GM21360 (cell line): ENCODE data around the gene RALGPS2.

Source experiments
- ATAC-seq: cut with Tn5 transposase; IDR thresholded peaks from one replicate; pipeline ENCODE4 v1.9.1; 2021; ENCODE audit warnings: mild to moderate bottlenecking, moderate library complexity; ENCODE audit not compliant: unreplicated experiment

RALGPS2 gene

DNA sequence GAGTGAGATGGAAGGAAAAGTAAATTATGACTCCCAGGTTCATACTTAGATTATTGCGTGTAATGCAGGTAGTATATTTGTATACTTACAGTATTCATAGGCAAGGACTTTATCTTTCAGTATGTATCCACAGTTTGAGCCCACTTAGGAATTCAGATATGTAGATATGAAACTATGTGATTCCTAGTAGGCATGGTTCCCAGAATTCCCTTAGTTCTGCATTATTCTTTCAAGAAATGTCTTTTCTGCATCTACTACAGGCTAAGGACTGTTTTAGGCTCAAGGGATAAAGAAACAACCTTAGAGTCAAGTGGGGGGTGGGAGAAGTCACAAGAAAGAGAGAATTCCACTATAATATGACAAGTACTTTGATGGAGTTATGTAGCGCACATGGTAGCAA, 132.1 kb downstream of the RALGPS2 start:
- ATAC-seq: no peak

DNA sequence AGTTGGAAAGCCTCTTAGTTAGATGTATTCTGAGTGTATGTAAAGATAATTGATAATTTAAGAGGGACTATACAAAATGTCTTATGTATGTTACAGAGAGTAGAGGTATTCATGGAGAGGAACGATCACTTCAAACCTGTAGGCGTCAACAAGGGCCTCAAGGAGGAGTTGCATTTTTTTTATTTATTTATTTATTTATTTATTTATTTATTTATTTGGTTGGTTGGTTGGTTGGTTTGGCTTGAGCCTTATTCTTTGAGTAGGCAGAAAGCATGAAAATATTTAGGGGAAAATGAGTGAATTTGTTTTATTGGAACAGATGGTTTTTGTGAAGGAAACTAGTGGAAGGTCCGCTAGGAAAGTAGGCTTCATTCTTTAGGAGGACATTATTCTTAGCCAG, 137.4 kb downstream of the RALGPS2 start:
- no peak for ATAC-seq

DNA sequence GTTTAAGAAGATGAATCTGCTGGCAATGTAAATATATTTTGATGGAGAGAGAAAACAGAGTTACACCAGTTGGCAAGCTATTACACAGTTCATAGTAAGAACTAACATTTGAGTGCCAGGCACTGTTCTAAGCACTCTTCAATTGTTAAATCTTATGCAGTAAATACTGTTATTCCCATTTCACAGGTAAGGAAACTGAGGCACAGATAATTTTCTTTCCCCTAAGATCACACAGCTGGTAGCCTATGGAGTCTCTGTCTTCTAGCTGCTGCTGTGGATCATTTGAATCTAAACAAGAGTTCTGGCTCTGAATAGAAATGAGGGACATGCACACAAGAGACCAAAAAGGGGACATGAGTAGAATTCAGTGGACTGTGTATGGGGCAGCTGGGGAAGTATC, 137.8 kb downstream of the RALGPS2 start:
- no peak for ATAC-seq

DNA sequence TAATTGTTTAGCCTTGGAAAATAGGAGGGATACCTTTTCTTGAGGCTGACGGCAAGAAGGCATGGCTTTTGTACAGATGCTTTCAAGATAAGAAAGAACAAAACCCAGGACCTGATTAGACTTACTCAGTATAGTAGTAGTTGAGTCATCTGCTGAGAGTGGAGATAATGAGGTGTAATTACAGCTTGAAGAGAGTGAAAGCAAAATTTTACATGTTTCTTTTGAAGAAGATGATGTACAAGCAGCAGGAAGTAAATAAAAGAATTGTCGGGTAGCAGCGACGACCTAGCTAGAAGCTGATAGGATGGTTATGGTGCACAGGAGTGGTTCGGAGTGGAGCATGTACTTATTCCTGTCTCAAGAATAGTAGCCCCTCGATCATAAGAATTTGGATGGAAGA, 139.3 kb downstream of the RALGPS2 start:
- no peak for ATAC-seq

- no peak for ATAC-seq
Observed at GRCh38 chr1:178867670-178868069, 142.6 kb downstream of the RALGPS2 start.

- no peak for ATAC-seq
Observed at GRCh38 chr1:178868706-178869105, 143.7 kb downstream of the RALGPS2 start.

DNA sequence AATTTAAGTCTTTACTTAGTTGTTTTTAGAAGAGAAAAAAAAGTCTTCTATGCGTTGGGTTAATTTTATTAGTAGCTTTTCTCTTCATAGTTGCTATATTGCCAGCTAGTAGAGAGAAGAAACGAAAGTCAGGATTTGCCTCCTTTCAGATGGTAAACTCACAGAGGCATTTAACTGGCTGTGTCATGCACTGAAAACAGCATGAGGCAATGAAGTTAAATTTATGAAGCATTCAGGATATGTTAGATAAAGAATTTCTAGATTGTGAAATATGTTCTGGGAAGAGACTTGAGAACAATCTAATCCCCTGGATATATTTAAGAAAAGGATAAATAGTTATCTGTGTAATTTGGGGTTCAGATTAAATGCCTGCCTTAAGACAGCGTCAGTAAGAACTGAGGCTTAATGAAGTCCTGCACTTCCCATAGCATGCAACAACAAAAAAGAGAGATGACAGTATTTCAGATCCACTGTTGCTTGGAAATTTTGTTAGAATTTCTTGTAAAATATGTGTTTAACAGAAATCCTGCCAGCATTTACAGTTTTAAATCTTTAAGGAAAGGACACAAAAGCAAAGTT, 144.2 kb downstream of the RALGPS2 start:
- ATAC-seq: no peak

DNA sequence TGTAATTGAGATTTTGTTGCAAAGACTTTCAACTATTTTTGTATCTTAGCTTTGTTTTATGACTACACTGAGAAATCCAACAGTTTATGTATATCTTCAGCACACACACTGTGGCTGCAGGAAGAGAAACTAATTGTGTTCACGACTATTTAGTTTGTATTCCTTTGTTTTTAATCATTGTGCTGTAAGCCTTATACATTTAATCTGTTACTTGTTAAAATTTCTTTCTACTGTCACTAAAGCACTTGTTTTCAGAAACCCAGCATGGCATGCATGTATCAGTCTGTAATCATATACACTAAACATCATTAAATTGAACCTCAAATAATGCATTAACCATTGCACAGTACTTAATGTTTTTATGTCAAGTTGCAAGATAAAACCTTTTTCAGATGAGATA, 145.2 kb downstream of the RALGPS2 start:
- ATAC-seq: no peak

DNA sequence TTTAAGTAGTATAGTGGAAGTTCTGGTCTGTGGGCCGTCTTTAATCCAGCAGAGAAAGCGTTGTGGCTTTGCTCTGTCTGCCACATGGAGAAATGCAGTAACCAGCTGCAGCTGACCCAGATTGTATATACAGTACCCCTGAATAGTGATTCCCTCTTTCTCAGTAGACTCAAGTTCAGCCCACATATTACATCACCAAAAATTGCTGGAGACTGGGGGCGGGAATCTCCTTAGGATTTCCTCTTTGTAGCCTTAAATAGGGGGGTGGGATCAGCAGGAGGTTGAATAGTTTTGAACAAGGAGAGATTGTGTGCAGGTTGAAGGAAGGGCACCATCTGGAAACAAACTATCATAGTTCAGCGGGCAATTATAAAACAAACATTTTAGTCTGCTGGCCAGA, 145.9 kb downstream of the RALGPS2 start, which contains the start of gene ANGPTL1:
TSS of gene ANGPTL1 (minus strand) at position 134 of the 400 bp plus-strand sequence. CDS start 5,301 bp downstream, outside the sequence.
- no peak for ATAC-seq

- no peak for ATAC-seq
Observed at GRCh38 chr1:178871551-178872320, 146.7 kb downstream of the RALGPS2 start.

DNA sequence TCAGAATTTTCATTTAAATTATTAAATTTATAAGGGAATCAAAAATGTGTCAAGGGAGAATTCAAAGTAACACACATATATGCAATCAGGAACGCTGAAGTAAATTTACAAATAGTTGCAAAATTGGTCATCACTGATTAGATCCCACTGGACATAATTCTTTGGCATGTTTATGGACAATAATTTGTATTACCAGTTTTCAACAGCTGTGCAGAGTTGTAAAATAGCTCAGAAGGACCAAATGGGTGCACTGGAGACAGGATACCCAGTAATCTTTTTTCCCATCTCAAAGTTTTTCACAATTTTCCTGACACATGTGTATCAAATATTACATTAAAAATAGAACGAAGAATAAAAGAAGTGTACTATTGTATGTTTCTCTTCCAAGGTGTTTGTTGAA, 149.9 kb downstream of the RALGPS2 start:
- no peak for ATAC-seq

DNA sequence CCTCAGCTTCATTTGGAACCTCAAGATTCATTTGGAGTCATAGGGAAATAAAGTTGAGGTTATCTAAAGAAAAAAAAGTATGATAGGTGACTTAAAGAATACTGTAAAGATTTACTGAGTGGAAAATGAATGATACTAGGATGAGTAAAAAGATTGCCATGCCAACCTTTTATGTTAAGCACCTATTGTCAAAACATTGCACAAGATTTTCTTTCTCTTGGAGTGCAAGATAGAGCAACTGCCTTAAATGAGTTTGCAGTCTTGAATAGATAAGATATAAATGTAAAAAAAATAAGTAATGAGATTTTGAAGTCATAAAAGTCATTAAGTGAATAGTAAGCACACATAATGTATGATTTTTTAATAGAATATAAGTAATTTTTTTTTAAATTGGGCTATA, 150.9 kb downstream of the RALGPS2 start:
- no peak for ATAC-seq

GRCh38 chr1:178877896-178878295, 152.9 kb downstream of the RALGPS2 start:
- no peak for ATAC-seq

- ATAC-seq: no peak
Observed at GRCh38 chr1:178881950-178882349, 156.9 kb downstream of the RALGPS2 start.

DNA sequence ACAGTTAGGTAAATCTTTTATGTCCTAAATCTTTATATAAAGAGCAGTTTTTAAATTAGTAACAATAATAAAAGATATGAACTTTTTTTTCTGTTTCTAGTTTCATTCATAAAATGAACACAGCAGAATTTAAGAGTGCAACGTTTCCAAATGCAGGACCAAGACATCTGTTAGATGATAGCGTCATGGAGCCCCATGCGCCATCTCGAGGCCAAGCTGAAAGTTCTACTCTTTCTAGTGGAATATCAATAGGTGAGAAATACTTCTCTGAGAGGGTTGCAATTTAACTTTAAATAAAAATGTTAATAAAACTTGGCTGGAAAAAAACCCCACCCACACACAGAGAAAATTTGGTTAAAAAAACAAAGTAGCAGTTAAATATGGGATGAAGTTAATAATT, 160.8 kb downstream of the RALGPS2 start:
- no peak for ATAC-seq

DNA sequence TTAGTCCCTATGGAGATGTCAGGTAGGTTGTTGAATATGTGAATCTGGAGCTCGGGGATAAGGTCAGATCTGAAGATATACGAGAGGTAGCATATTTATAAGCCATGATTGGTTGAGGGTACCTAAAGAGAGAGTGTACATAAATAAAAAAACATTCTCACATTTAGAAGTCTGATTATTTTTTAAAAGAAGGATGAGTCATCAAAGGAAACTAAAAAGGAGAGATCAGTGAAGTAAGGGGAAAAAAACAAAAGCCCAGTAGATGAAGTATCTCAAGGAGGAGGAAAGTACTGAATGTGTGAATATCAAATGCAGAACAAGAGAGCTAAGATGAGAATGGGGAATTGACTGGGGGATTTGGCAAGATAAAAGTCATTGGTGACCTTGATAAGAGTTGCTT, 161.5 kb downstream of the RALGPS2 start:
- ATAC-seq: no peak

DNA sequence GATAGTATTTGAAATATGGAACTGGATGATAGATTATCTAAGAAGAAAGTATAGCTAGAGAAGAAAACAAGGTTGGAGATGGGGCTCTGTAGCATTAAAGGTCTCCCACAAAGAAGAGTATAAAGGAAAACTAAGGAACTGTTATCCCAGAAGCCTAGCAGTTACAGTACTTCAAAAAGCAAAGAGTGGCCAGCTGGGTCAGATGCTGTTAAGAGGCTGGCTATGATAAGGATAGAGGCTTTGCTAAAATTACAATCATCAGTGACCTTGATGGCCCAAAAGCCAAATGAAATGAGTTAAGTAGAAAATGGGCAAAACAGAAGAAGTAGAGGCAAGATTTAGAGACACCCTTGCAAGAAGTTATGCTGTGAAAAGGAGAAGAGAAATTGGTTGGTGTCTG, 170.9 kb downstream of the RALGPS2 start:
- ATAC-seq: no peak

- ATAC-seq: no peak
Observed at GRCh38 chr1:178898401-178898800, 173.4 kb downstream of the RALGPS2 start.

DNA sequence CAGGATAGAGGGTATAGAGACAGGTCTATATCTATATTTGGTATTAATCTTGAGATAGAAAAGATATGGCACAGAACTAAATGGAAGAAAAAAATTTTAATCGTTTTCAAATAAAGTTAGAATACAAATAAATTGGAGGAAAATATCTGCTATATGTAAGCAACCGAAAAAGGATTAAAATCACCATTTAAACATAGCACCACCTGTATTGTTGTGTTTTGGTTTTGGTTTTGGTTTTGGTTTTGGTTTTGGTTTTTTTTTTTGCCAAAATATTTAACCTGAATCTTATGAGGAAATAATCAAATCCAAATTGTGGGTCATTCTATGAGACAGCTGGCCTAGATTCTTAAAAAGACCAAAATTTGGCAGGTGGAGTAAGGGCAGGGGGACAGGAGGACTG, 174.4 kb downstream of the RALGPS2 start:
- no peak for ATAC-seq

- ATAC-seq: no peak
Observed at GRCh38 chr1:178901482-178902125, 176.6 kb downstream of the RALGPS2 start.

- ATAC-seq: no peak
Observed at GRCh38 chr1:178908358-178908757, 183.3 kb downstream of the RALGPS2 start.

- ATAC-seq: no peak
Observed at GRCh38 chr1:178910023-178910422, 185.0 kb downstream of the RALGPS2 start.
